ENCODE data around the gene SRMS. TPM values are rescaled to one million over a fixed set of nuclear protein-coding genes. Genes with fewer than 3 reads are reported as not detected.

Gene SRMS
- total and polyA plus RNA-seq, 2 of the 13 experiments (the other 11 are each of a cell fraction or from before 2014, with no cell fraction given) = not detected

GRCh38 chr20:63544241-63544957 is 3.1 kb downstream of the SRMS start (continued):
- TF ChIP-seq ZSCAN5A (CRISPR knock-in tag; IDR thresholded peaks at IDR 0.05; ENCODE audit: borderline replicate concordance) (no peak), STAT6 (CRISPR knock-in tag; IDR thresholded peaks at IDR 0.05; ENCODE audit: borderline replicate concordance) (no peak), CSRNP1 (CRISPR knock-in tag; IDR thresholded peaks at IDR 0.05) (peak; percentile 25; the same call in 1 of the 2 replicates), ZNF274 (CRISPR knock-in tag; IDR thresholded peaks at IDR 0.05) (no peak), ISX (CRISPR knock-in tag; conservative IDR thresholded peaks at IDR 0.05) (no peak), MXD3 (CRISPR knock-in tag; IDR thresholded peaks at IDR 0.05) (no peak), ZBTB34 (CRISPR knock-in tag; IDR thresholded peaks at IDR 0.05) (no peak), TFDP1 (CRISPR knock-in tag; IDR thresholded peaks at IDR 0.05; ENCODE audit: borderline replicate concordance) (no peak), ZNF670 (CRISPR knock-in tag; IDR thresholded peaks at IDR 0.05; ENCODE audit: borderline replicate concordance) (no peak), HMGXB4 (CRISPR knock-in tag; IDR thresholded peaks at IDR 0.05; ENCODE audit: borderline replicate concordance in 1 of 2, low read depth in 1 of 2) (peak in 1 of 2 experiments; percentile 45; a peak in 1 of 4 replicates), ATF1 (CRISPR knock-in tag; IDR thresholded peaks at IDR 0.05) (no peak), CBX5 (CRISPR knock-in tag; IDR thresholded peaks at IDR 0.05; ENCODE audit: borderline replicate concordance) (no peak; the same call in 1 of the 2 replicates), ZFX (CRISPR knock-in tag; IDR thresholded peaks at IDR 0.05; ENCODE audit: low read depth) (peak; percentile 47; the same call in 1 of the 2 replicates), PATZ1 (CRISPR knock-in tag; IDR thresholded peaks at IDR 0.05) (peak; percentile 62)
